NB4 (cell line): ENCODE data around the gene BPIFA2.
A peak's percentile ranks its signal among the peaks of the same experiment; 100 is the strongest.

ENCODE experiments used
- DNase-seq: peaks from one replicate; pipeline ENCODE4 v3.0.0; 2010; ENCODE audit warnings: low read depth
- H3K4me3 ChIP-seq: one replicate; pipeline ENCODE4 v1.5.1; 2011; ENCODE audit warnings: mild to moderate bottlenecking, low read depth, low read length, moderate library complexity
- CTCF ChIP-seq: IDR thresholded peaks from one replicate; pipeline ENCODE4 v1.5.1; 2012; ENCODE audit warnings: low read depth, low read length
- MAX ChIP-seq: IDR thresholded peaks from 2 replicates; pipeline ENCODE4 v1.6.1; 2011; ENCODE audit warnings: low read depth, low read length
- MYC ChIP-seq: IDR thresholded peaks from 2 replicates; pipeline ENCODE4 v1.6.1; 2011; ENCODE audit warnings: low read depth, low read length
- POLR2A ChIP-seq: IDR thresholded peaks from 2 replicates; pipeline ENCODE4 v1.6.1; 2011; ENCODE audit warnings: mild to moderate bottlenecking; ENCODE audit not compliant: insufficient read length; ENCODE audit errors: extremely low read depth

Gene BPIFA2

DNA sequence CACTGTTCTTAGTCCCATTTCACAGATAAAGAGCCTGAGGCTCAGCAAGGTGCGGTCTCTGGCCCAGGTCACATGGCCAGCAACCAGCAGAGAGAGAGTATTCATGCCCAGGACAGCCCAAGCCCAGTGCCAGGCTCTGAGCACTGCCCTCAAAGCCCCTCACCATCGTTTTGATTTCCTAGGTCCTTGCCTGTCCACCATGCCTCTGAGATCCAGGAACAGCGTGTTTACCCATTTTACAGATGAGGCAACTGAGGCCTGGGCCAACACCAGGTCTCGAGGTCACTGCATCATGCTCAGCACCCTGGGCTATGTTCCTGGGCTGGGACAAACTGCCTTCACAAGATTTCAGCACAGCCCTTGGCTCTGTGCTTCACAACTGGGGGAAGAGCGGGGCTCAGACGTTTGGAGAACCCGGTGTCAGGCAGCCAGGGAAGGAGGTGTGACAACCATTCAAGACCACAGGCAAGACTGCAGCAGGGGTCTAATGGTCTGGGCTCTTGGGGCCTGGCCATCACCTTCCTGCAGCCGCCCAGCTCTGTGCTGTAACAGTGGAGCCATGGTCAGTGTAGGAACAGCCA lies 1.3 kb upstream of the BPIFA2 start:
- TF ChIP-seq CTCF (no peak), POLR2A (no peak)
- DNase-seq: no peak
- H3K4me3 ChIP-seq: no peak overlapping the region

GRCh38 chr20:33169176-33169794 lies 1.3 kb downstream of the BPIFA2 start:
- no peak overlapping the region for H3K4me3 ChIP-seq
- TF ChIP-seq CTCF: peak; percentile 77
- TF ChIP-seq MYC: no peak
- no peak for TF ChIP-seq POLR2A
- TF ChIP-seq MAX: no peak
- peak; percentile 31 for DNase-seq

DNA sequence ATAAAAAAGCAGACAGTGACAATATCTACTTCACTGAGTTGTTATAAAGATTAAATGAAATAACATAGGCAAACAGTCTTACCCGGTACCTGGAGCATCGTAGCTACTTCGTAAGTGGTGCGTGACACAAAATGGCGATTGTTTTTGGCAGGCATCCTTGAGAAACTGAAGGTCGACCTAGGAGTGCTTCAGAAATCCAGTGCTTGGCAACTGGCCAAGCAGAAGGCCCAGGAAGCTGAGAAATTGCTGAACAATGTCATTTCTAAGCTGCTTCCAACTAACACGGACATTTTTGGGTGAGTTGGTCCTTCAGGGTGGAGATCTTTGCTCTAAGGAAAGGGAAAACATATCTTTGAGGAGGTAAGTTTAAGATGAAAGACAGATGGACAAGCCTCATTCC lies 4.8 kb downstream of the BPIFA2 start:
- DNase-seq: no peak

GRCh38 chr20:33175123-33175522 lies 7.2 kb downstream of the BPIFA2 start:
- no peak for TF ChIP-seq POLR2A
- no peak for TF ChIP-seq CTCF
- TF ChIP-seq MYC: no peak
- no peak for DNase-seq
- no peak overlapping the region for H3K4me3 ChIP-seq

More for the DNA sequence above, 4.8 kb downstream of the BPIFA2 start:
- TF ChIP-seq MYC (no peak), MAX (no peak), CTCF (no peak), POLR2A (no peak)
- H3K4me3 ChIP-seq: no peak overlapping the region

DNA sequence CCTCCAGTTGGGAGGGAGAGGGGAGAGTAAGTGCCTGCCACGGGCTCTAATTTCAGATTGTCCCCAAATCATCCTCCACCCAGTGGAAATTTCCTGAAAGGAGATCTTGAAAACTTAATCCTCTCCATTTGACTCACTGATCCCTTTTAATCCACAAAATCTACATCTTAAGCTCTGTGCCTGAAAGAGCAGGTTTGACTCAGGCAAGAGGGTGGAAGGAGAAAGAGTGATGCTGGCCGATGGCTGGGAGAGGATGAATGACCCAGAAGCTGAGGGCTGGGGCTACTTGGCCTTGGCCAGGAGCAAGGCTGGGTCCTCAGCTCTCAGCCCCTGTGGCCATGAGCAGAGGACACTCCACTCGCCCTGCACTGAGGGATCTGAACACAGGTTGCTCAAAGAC lies 8.1 kb downstream of the BPIFA2 start:
- no peak for DNase-seq
- TF ChIP-seq MAX: no peak
- no peak for TF ChIP-seq CTCF
- TF ChIP-seq MYC: no peak
- TF ChIP-seq POLR2A: no peak
- no peak overlapping the region for H3K4me3 ChIP-seq

DNA sequence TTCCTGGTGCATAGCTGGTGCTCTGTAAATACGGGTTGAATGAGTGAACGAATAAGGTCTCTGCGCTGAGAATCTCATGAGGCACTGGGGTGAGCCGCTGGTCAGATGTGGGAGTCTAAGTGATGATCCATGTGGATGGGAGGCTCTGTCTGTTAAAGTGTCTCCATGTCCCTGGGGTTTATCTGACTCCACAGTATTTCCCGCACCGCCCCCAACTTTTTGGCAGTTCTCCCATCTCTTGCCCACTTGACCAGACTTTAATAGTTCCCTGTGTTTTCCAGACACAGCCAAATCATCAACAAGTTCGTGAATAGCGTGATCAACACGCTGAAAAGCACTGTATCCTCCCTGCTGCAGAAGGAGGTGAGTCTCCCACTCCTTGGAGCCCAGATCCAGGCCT lies 9.9 kb downstream of the BPIFA2 start:
- H3K4me3 ChIP-seq: no peak overlapping the region
- TF ChIP-seq MYC (no peak), CTCF (no peak), POLR2A (no peak), MAX (no peak)
- no peak for DNase-seq
